Dedifferentiated amniotic fluid mesenchymal stem cell (primary cell): ENCODE measurements around the gene ARHGAP19.
"Not testable (repeated sequence)": the region's sequence is repeated elsewhere in the genome, so short reads cannot be mapped to it uniquely, and the experiment has no call there.

Experiments
- DNase-seq: peaks from one replicate; pipeline ENCODE4 v3.0.0-alpha.2; 2016; ENCODE audit errors: extremely low spot score

Gene ARHGAP19

DNA sequence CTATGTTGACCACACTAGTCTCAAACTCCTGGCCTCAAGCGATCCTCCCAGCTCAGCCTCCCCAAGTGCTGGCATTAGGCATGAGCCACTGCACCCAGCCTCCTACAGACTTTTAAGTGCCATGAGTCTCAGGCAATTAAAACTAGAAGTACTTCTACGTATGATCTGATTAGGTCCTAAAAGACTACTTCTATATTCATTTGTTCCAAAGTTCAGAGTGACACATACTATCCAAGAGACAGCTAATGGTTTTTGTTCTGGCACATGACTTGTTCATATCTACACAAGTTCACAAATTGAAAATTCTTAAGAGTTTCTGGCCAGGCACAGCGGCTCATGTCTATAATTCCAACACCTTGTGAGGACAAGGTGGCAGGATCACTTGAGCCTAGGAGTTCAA lies 11.7 kb downstream of the ARHGAP19 start:
- DNase-seq = no peak

DNA sequence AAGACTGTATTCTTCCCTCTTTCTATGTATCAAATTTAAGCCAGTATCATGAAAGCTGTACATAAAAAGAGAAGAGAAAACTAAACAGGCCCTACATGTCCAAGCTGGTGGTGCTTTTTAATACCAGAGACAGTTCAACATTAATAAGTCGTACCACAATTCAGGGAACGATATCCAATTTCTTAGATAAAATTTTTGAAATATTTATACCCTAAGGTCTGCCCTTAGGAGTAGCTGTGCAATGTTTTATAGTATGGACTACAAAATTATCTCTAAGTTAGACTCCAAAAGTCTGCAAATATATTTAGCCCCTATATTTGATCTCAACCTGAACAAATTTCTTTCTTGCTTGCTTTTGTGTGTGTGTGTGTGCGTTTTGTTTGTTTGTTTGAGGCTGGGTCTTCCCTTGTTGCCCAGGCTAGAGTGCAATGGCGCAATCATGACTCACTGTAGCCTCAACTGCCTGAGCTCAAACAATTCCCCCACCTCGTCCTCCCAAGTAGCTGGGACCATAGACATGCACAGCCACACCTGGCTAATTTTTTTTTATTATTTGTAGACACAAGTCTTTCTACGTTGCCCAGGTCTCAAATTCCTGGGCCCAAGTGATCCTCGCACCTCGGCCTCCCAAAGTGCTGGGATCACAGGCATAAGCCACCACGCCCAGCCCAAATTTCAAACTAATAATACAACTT lies 13.2 kb downstream of the ARHGAP19 start:
- no peak for DNase-seq

DNA sequence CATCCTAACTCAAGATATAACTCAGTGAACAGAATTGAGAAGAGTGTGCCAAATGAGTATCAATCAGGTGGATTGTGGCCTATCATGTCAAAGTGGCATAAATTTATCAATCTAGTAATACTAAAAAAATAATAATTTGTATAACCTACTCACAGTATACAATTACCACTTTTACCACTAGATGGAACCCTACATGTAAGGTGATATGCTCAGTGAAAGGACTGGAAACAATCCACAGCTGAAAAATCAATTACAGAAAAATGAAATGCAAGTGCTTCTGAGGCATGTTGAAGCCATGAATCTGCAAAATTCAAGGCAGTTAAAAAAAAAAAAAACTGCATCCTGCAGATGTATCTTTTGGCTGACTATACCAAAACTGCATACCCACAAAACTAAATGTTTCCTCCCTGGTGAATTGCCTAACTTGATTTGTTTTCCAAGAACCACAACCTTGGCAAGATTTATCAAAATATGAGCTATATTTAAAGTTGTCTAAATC lies 13.9 kb downstream of the ARHGAP19 start:
- peak; percentile 96 for DNase-seq

DNA sequence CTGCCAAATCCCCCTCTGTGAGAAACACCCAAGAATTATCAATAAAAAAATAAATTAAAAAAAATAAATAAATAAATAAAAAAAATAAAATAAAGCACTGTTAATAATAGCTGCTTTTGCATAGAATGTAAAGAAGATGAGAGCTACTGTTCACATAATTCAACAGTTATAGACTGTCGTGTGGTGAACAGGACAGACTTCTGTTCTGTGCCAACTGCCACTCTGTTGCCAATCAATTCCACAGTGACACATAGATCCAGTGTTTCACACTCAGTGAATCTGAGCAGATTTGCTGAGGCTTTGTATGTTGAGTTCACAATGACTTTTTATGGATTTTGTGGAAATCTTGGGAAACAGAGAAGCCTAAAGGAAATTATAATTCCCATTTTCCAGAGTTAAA lies 14.9 kb downstream of the ARHGAP19 start:
- DNase-seq = no peak

DNA sequence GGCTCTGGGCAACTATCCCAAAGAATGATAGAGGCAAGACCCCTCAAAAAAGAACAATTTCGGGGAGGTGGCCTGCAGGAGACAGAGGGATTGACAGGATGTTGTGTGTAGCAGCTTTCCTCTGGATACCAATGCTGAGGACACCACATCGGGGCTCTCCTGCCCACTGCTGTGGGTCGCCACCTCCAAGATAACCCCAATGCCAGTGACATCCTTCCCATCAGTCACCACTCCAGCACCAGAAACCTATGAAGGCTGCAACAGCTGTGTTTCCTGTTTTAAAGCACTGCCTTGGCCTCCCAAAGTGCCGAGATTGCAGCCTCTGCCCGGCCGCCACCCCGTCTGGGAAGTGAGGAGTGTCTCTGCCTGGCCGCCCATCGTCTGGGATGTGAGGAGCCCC lies 17.6 kb downstream of the ARHGAP19 start:
- no peak for DNase-seq

DNA sequence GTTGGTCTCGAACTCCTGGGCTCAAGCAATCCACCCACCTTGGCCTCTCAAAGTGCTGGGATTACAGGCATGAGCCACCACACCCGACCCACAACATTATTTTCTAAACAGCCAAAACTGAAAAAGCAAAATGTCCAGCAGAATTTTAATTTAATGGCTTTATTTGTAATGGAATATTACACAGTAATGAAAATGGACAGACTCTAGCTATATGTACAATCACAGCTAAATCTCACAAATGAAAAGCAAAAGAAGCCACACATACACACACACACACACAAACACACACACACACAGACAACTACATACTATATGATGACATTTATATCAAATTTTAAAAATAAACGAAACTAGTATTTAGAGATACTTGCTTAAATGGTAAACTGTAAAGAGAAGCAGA lies 18.7 kb downstream of the ARHGAP19 start:
- no peak for DNase-seq

DNA sequence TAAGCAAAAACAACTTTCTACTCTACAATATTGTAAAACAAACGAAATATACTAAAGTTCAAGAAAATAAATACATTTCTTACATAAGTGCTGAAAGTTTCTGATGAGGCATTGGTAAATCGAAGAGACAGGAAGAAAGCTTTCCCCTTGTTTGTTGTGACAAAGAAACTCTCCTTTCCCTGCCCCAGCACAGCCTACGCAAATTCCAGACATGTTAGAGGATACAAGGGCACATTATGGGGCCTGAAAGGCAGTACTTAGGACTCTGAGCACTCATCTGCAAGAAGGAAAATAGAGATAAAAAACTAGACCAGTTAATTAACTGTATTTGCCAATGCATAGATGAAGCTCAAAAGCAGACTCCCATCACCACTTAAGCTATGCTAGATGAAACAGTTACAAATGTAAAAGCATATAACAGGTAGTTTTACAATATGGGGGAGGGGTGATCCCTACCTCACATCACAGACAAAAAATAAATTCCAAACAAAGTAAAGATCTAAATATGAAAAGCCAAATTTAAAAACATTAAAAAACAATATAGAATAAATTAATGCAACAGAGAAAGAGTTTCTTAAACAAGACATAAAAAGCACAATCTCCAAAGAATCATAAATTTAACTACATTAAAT lies 21.8 kb downstream of the ARHGAP19 start:
- no peak for DNase-seq

DNA sequence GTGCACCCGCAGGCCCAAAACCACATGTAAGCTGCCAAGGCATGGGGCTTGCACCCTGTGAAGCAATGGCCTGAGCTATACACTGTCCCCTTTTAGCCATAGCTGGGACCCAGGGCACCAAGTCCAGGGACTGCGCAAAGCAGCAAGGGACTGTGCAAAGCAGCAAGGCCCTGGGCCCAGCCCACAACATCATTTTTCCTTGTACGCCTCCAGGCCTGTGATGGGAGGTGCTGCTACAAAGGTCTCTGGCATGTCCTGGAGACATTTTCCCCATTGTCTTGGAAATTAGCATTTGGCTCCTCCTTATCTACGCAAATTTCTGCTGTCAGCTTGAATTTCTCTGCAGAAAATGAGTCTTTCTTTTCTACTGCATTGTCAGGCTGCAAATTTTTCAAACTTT lies 24.8 kb downstream of the ARHGAP19 start:
- no peak for DNase-seq

DNA sequence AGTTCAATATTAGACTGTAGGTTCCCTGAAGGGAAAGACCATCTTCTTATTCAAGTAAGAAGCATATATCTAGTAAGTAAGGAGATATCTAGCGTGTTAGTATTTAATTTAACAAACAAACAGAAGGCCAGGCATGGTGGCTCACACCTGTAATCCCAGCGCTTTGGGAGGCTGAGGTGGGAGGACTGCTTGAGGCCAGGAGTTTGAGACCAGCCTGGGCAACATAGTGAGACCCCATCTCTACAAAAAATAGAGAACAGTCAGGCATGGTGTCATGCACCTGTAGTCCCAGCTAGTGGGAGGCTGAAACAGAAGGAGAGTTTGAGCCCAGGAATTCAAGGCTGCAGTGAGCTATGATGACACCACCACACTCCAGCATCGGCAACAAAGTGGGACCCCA lies 27.3 kb downstream of the ARHGAP19 start:
- not testable (repeated sequence) for DNase-seq

DNA sequence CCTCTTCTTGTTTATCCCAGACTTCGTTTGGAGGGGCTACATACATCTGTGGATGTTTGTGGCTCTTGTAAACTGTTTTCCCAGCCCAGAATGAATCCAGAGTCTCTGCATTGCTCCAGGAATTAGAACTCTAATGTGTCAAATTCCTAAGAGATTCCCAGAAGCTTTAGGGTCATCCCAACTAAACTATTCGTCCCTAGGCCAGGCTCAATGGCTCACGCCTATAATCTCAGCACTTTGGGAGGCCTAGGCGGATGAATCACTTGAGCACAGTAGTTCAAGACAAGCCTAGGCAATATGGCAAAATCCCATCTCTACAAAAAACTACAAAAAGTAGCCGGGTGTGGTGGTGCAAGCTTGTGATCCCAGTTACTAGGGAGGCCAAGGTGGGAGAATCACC lies 28.5 kb downstream of the ARHGAP19 start:
- DNase-seq = no peak

DNA sequence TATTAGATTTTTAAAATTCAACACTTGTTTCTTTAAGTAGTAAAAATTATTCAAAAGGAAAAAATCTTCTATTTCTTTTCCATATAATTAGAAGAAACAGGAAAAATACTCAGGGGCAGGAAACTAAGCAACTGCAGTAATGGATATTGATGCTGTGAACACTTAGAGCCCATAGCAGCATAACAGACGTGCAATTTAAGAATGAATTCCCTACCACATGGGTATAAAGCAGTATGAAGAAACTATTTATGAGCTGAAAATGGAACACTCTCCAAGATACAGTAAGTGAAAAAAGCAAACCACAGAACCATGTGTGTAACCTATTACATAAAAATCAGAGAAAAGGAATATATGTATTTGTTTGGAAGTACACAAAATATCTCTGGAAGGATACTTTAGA lies 30.8 kb downstream of the ARHGAP19 start:
- no peak for DNase-seq

DNA sequence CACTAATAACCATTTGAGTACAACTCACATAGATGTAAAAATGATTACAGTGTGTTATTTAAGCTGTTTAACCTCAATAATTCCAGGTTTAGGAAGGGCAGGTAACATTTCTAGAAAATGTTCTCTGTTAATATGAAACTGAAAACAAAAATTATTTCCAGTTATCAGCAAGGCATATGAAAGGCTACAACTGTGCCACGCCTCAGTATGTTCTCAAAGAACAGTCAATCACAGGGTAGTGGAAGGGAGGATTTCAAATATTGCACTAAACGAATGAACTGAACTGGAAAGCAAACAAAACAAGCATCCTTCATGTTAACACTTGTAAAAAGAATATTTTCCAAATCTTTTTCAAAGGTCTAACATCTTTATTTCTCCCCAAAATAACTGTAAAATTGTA lies 31.3 kb downstream of the ARHGAP19 start:
- DNase-seq = no peak

DNA sequence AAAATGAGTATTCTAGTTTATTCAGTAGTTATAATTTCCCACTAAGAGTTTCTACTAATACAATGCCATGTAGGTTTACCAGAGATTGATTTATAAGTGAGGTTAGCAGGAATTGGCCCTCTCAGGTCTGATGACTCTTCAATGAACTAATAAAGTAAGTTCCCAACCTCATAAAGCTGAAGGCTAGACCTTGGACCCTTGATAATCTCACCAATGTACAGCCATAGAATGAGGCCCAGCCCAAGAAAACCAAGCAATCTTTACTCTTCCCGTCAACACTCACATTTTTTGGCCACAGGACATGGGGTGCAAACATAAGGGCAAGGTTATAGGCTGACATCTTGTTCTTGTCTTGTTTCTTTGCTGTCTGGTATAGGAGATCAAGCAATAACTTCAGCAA lies 33.3 kb downstream of the ARHGAP19 start:
- no peak for DNase-seq

DNA sequence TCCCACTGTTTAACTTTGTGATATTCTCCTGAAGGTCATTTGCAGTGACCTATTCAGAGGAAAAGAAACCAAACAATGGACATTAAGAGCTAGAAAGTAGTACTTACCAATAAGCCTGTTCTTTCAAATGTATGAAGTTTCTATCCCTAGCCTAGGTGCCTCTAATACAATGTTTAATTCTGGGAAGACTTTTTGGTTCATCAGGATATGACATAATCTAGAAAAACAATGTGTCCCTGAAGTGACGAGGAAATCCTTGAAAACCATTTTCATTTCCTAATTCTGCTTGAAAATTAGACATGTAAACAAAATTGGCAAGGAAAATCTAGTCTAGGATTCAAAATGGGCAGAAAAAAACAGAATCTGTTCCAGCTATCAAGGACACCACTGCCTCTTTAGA lies 36.1 kb downstream of the ARHGAP19 start:
- no peak for DNase-seq

DNA sequence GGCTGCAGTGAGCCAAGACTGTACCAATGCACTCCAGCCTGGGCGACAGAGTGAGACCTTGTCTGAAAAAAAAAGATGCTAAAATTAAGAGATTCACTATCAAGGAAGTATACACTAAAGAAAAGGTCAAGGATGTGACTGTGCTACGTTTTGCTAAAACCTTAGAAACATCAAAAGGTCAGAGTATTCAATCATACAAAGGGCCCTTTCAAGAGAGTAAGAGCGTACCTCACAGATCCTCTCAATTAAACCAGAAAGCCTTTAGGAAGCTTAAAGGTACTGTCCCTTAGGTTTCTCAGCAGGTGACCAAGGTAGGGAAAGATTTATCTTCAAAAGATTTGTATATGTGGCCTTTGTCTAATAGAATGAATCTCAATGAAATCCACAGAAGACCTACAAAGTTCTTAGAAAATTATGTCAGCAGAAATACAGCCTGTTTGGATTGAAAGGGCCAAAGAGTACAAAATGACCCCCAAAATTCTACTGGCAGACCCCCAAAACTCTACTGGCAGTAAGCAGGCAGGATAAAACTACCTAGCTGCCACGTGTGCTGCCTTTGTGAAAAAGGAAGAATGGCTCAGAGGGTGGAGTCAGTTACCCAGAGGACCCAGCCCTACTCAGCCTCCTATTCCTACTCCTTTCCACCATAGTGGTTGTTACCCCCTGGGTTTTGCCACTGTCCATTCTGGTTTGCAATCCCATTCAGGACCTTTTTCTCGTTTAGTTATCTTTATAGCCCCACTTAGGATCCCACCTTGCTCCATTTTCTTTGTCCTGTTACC lies 36.7 kb downstream of the ARHGAP19 start:
- DNase-seq = no peak

DNA sequence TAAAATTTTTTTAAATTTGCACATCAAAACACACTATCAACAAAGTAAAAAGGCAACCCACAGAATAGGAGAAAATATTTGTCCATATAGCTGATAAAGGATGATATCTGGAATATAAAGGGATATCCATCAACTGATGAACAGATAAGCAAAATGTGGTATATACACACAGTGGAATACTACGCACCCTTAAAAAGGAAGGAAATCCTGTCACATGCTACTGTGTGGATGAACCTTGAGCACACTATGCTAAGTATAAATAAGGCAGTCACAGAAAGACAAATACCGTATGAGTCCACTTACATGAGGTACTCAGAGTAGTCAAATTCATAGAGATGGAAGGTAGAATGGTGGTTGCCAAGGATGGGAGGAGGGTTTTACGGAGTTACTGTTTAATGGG lies 37.7 kb downstream of the ARHGAP19 start:
- no peak for DNase-seq

DNA sequence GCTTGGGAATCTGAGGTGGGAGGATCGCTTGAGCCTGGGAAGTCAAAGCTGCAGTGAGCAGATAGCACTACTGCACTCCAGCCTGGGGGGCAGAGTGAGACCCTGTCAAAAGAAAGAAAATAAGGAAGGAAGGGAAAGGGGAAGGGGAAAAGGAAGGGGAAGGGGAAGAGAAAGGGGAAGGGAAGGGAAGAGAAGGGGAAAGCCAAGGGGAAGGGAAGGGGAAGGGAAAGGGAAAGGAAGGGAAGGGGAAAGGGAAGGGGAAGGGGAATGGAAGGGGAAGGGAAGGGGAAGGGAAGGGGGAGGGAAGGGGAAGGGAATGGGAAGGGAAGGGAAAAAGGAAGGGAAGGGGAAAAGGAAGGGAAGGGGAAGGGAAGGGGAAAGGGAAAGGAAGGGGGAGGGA lies 41.5 kb downstream of the ARHGAP19 start:
- DNase-seq = no peak

DNA sequence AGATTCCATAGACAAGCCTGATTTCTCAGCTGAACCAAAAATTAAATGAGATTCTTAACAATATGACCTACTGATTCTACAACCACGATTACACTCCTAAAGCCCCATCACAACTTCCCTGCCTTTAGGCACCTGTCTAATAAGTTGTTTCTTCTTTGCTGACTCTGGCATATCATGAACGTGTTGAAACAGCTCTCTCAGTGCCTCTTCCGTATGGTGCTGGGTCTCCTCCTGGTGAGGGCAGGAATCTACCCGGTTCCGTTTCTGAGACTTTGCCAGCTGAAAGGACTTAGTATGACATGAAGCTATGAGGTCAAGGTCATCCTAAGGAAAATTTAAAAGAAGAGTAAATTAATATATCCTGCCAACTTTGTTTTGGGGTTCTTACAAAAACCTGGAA lies 48.6 kb downstream of the ARHGAP19 start:
- no peak for DNase-seq

DNA sequence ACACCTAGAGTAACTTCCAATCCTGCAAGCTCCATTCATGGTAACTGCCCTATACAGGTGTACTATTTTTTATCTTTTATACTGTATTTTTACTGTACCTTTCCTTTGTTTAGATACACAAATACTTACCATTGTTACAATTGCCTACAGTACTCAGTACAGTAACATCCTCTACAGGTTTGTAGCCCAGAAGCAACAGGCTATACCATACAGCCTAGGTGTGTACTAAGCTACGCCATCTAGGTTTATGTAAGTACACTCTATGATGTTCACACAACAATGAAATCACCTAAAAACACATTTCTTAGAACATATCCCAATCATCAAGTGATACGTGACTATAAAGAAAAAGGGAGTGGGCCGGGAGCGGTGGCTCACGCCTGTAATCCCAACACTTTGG lies 53.6 kb downstream of the ARHGAP19 start:
- no peak for DNase-seq

DNA sequence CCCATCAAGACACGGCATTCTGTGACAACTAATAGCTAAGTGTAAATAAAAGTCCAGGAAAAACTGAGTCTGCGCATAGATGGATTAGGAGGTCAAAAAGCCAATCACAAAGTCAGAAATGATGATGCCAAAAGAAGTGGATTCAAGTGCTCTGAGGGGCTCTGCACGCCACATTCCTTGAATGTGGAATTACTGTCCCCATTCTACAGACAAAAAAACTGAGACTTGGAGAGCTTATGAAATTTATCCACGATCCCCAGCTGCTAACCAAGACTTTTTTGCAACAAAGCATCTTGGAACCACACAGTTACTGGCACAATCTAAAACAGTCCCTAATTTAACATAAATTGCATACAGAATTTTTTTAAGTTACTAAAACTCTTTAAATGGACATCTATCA lies 57.1 kb downstream of the ARHGAP19 start:
- no peak for DNase-seq

DNA sequence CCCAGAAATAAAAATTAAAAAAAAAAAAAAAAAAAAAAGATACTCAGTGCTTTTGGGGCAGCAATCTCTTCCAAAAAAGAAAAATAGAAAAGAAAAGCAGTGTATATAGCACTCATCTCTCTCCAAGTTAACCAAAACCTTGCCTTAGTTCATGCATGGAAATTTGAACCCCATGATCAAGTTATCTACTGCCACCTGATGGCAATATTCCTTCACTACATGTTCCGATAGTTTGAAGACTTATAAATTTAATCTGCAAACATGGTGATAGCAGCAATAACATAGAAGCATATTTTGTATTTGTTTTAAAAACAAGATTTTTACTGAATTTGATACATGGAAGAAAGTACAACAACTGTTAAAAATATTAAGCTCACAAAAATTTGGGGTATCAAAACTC lies 58.0 kb downstream of the ARHGAP19 start:
- peak; percentile 34 for DNase-seq

DNA sequence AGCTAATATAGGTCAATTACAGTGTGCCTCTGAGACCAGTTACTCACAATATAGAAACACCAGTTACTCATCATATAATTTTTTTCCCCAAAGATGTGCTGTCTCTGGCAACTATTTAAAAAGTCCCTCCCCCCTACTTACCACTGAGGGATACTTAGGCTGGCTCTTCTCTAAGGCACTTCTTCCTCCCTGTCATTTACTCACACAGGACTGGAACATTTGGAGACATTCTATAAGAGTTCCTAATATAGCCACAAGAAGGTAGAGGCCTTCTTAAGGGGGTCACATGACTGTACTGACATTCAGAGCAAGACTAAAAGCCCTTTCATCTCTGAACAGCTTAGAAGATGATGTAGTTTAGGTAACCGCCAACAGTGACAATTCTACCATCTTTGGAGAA lies 62.3 kb downstream of the ARHGAP19 start:
- no peak for DNase-seq
